ENCODE results near the gene ZFP92.

The ZFP92 gene

GRCh38 chrX:153409414-153410101 lies 1.7 kb upstream of the ZFP92 start:
- no peak for DNase-seq

DNA sequence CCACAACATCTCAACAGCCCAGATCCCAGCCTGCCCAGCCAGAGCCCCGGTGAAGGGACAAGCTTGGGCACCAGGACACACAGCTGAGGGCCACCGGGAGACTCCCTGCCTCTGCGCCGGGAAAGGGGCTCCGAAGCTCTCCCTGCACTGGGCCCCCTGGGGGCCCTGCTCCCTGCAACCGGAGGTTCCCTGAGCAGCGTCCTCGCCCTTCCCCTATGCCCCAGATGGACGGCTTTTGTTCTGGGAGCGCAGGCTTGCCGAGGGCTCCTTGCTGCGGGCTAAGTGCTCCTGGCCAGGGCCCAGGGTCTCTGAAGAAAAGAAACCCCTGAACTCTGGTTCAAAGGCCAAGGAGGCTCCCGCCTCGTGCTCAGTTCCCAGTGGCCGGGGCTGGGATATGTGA lies 899 bp upstream of the ZFP92 start:
- no peak for DNase-seq

- DNase-seq: no peak
These were observed 401 bp upstream of the ZFP92 start for GRCh38 chrX:153410888-153411254.

- no peak for DNase-seq
These were observed 809 bp downstream of the ZFP92 start for GRCh38 chrX:153411988-153412574.

- no peak for DNase-seq
These were observed 1.8 kb downstream of the ZFP92 start for GRCh38 chrX:153412746-153413720.

GRCh38 chrX:153413731-153414130 lies 2.5 kb downstream of the ZFP92 start:
- no peak for DNase-seq

DNA sequence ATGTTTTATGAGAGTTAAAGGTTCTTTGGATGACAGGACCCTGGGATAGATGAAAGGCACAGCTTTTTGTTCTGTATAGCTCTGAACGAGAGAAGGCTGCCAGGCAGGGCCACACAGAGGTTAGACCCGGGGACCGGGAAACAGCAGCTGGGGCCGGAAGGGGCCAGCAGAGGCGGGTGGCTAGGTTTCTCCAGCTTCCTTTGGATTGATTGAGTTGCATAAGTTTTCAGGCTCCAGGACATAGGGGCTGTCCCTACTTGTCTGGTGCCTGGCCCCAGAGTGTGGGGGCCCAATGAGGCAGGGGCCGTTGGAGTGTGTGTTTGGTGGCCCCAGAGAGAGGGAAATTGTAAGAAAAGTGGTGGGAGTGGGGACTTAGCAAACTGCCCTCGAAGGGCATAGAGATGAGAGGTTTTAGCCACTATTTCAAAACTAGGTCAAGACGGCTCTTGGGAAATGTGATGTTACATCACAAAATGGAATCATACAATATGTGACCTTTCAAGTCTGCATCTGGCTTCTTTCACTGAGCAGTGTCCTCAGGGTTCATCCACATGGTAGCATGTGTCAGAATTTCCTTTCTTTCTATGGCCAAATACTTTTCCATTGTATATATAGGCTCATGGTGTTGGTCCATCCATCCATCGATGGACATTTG lies 3.7 kb downstream of the ZFP92 start:
- no peak for DNase-seq

DNA sequence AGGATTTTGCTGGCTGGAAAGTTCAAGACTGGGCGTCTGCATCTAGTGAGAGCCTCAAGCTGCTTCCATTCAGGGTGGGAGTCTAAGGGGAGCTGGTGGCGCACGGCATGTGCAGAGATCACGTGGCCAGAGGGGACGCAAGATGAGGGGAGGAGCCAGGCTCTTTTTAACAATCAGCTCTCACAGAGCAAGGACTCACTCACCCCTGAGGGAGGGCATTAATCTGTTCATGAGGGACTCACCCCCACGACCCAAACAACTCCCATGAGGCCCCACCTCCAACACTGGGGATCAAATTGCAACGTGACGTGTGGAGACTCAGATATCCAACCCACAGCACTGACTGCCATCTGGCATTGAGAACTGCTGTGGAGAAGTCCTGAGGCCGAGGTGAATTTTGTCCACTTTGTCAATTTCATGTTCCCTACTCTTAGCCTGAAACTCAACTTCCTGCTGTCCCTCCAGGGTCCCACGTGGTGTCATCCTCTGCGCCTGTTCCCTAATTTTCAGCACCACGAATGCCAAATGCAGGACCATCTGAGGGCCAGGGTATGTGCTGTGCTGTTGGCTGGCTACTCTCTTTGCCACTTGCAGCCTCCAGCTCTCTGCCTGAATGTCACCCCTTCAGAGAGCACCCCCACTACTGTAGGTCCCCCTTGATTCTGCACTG lies 5.6 kb downstream of the ZFP92 start:
- DNase-seq: no peak

GRCh38 chrX:153417637-153418036 lies 6.4 kb downstream of the ZFP92 start:
- no peak for DNase-seq

DNA sequence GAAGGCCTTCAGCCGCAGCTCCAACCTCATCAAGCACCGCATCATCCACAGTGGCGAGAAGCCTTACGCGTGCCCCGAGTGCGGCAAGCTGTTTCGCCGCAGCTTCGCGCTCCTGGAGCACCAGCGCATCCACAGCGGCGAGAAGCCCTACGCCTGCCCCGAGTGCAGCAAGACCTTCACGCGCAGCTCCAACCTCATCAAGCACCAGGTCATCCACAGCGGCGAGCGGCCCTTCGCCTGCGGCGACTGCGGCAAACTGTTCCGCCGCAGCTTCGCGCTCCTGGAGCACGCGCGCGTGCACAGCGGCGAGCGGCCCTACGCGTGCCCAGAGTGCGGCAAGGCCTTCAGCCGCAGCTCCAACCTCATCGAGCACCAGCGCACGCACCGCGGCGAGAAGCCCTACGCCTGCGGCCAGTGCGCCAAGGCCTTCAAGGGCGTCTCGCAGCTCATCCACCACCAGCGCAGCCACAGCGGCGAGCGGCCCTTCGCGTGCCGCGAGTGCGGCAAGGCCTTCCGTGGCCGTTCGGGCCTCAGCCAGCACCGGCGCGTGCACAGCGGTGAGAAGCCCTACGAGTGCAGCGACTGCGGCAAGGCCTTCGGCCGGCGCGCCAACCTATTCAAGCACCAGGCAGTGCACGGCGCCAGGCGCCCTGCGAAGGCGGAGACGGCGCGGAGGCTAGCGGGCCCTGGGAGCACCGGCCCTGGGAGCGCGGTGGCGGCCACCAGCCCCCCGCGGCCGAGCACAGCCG lies 9.8 kb downstream of the ZFP92 start:
- no peak for DNase-seq

DNA sequence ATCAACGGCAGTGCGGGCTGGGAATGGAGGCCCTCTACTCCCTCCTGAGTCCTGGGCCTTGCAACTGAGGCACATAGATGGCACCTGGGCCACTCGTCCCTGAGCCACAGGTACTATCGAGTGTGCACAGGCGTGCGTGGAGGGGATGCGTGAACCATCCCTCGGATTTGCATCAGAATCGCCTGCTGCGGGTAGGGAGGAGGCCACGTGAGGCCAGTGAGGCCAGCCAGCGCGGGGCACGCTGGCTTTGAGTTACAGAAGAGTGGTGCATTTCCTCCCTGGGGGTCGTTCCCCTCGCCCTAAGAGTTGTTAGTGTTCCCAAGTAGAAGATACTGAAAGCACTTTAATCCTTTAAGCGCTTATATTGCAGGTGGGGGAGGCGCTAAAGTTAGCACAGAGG lies 10.6 kb downstream of the ZFP92 start:
- no peak for DNase-seq

DNA sequence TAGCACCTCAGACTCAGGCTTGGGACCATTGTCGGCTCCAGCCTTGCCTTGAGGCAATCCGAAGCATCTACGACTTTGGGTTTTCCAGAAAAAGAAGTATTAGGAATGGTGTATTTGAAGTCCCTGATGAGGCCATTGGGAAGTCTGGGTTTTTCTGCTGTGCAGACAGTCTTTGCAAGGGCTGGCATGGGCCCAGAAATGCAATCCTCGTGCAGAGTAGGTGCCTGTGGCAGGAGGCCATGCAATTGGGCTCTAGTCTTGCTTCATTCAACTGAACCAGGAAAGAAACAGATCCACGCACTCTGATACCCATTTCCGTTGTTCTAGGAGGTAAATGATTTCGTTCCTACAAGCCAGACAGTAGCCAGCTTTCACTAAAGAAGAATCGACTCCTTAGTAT lies 12.4 kb downstream of the ZFP92 start:
- DNase-seq: no peak

GRCh38 chrX:153426204-153426603 lies 14.9 kb downstream of the ZFP92 start:
- DNase-seq: no peak

- no peak for DNase-seq
These were observed 19.5 kb downstream of the ZFP92 start for GRCh38 chrX:153430796-153431195.

- no peak for DNase-seq
These were observed 21.9 kb downstream of the ZFP92 start for GRCh38 chrX:153433161-153433680.

DNA sequence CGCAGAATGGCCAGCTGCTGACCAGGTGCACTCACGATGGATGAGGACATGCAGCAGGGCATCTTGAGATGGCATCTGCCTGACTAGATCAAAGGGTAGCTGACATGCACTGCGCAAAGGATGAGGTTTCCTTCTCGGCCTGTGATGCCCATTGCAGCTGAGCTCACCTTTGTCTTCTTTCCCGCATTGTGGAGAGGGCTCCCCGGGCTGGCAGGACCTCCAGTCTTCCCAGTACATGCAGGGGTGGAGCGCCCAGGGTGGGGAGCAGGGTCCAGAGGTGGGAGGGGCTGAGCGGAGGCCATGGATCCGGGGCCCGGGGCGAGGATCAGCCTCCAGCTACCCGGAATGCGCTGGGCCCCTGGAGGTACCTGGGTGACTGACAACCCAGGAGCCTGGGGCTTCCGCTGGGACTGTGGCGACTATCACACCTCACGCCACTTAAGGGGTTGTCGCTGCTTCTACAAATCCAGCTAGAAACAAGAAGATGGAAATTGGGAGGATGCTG lies 22.6 kb downstream of the ZFP92 start:
- no peak for DNase-seq

DNA sequence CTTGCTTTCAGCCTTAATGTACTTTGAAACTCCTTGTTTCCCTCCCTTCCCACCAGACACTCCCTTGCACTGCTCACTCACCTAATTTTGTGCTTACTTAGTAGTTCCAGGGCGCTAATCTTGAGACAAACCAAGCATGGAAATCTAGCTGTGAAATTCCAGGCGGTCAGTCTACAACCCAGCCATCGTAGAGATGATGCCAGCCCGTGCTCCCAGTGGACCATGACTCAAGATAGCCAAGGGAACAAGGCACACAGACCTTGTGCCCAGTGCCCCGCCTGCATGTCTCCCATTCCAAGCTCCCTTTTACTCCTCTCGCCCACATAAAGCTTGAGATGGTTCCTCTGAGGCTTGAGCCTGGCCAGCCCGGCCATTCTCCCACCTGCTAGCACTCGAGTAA lies 23.5 kb downstream of the ZFP92 start:
- DNase-seq: no peak

GRCh38 chrX:153435845-153436244 lies 24.6 kb downstream of the ZFP92 start:
- no peak for DNase-seq

DNA sequence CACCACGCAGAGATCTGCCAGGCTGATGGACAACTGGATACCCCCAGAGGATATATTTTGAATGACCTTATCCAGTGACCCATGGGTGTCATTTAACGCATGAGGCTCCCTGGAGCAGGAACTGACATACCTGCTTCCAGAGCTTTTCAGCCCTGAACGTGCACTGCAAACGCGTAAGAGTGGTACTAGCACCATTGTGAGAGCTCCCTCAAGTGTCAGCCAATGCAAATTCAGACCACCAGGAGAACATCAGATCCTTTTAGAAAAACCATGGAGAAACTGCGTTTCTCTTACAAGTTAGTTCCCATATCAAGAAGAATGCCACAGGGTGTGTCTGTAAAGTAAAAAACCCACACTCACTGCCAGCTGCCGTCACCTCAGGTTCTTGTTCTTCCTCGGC lies 27.3 kb downstream of the ZFP92 start:
- DNase-seq: no peak

GRCh38 chrX:153439977-153440376 lies 28.7 kb downstream of the ZFP92 start:
- no peak for DNase-seq

DNA sequence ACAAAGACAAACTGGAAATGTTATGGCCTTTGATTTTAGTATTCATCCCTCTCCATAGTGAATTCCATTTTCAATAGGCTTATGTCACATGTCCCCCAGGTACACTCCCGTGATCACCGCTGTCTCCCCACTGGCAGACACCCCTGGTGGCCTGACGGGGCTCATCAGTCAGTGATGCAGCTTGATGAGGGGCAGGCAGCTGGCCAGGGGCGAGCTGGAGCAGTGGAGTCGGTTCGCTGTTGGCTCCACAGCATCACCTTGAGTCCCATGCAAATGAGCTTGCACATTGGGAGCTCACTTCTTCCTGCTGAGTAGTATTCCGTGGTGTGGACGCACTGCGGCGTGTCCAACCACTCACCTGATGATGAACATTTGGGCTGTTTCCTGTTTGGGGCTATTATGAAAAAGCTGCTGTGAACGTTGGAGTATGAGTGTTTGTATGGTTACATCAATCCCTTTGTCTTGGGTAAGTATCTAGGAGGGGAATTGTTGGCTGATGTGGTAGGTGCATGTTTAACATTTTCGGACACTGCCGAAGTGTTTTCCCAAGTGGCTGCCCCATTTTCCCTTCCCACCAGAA lies 29.4 kb downstream of the ZFP92 start:
- no peak for DNase-seq
